IMR-90 (cell line): Measurements from ENCODE around the gene OR4D11.

Experiments used
- BHLHE40 ChIP-seq: fragments of 150-350 bp; IDR thresholded peaks from 2 replicates; pipeline ENCODE4 v1.6.1; 2016; ENCODE audit warnings: mild to moderate bottlenecking, low read depth, low read length
- MAFK ChIP-seq: IDR thresholded peaks from 2 replicates; pipeline ENCODE4 v1.6.1; 2012; ENCODE audit warnings: low read depth, low read length, improper control_type of control experiment
- NFE2L2 ChIP-seq: fragments of 150-350 bp; IDR thresholded peaks from 2 replicates; pipeline ENCODE4 v1.6.1; 2016; ENCODE audit warnings: low read depth, mild to moderate bottlenecking, low read length
- POLR2A ChIP-seq: IDR thresholded peaks from 2 replicates; pipeline ENCODE4 v1.6.1; 2012; ENCODE audit warnings: mild to moderate bottlenecking, low read depth, low read length
- RAD21 ChIP-seq: IDR thresholded peaks from 2 replicates; pipeline ENCODE4 v1.6.1; 2012; ENCODE audit warnings: low read length, improper control_type of control experiment
- RCOR1 ChIP-seq: IDR thresholded peaks from 2 replicates; pipeline ENCODE4 v1.6.1; 2012; ENCODE audit warnings: mild to moderate bottlenecking, low read length, improper control_type of control experiment; ENCODE audit not compliant: insufficient replicate concordance
- SMC3 ChIP-seq: fragments of 150-350 bp; IDR thresholded peaks from 2 replicates; pipeline ENCODE4 v1.6.1; 2016; ENCODE audit warnings: low read depth, mild to moderate bottlenecking, antibody characterized with exemption, low read length, moderate library complexity
- TF ChIP-seq, protein P1 (sequence below): conservative IDR thresholded peaks from 2 replicates; pipeline ENCODE4 v1.5.1; 2012; ENCODE audit warnings: mild to moderate bottlenecking, low read depth, low read length, improper control_type of control experiment
- TF ChIP-seq, protein P2 (sequence below): fragments of 150-350 bp; IDR thresholded peaks from 2 replicates; pipeline ENCODE4 v1.6.1; 2016; ENCODE audit warnings: low read depth, mild to moderate bottlenecking, low read length, moderate library complexity, borderline replicate concordance

DNA sequence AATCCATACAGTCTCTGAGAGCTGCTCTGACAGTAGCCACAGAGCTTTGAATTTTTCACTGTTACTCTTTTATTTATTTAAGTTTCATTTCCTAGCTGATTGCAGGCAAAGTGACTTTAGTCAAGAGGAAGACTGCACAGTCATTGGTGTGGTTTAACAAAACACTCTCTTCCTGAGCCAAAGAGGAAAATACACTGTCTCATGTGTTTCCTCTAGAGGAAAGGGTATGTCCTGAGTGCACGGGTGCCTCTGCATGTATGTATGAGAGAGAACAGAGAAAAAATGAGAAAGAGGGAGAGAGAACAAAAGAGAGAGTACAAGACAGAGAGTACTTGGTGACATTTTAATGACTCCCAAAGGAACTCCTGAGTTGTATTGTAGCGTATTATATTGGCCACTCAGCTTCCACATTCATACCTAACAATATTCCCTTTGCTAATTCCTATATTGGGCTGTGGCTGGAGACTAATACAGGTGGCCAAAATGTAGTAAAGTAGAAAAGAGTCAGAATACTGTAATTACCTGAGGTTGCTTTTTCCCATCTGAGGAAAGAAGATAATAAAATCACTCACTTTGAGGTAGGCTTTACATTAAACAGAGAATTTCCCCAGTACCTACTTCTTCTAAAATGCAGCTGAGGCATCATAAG, 7.7 kb downstream of the OR4D11 start, which contains the start of gene OR4D9:
- TF ChIP-seq, protein P1, sequence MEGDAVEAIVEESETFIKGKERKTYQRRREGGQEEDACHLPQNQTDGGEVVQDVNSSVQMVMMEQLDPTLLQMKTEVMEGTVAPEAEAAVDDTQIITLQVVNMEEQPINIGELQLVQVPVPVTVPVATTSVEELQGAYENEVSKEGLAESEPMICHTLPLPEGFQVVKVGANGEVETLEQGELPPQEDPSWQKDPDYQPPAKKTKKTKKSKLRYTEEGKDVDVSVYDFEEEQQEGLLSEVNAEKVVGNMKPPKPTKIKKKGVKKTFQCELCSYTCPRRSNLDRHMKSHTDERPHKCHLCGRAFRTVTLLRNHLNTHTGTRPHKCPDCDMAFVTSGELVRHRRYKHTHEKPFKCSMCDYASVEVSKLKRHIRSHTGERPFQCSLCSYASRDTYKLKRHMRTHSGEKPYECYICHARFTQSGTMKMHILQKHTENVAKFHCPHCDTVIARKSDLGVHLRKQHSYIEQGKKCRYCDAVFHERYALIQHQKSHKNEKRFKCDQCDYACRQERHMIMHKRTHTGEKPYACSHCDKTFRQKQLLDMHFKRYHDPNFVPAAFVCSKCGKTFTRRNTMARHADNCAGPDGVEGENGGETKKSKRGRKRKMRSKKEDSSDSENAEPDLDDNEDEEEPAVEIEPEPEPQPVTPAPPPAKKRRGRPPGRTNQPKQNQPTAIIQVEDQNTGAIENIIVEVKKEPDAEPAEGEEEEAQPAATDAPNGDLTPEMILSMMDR, result no peak
- TF ChIP-seq BHLHE40, result no peak
- TF ChIP-seq RAD21, result no peak
- TF ChIP-seq POLR2A, result no peak
- TF ChIP-seq, protein P2, sequence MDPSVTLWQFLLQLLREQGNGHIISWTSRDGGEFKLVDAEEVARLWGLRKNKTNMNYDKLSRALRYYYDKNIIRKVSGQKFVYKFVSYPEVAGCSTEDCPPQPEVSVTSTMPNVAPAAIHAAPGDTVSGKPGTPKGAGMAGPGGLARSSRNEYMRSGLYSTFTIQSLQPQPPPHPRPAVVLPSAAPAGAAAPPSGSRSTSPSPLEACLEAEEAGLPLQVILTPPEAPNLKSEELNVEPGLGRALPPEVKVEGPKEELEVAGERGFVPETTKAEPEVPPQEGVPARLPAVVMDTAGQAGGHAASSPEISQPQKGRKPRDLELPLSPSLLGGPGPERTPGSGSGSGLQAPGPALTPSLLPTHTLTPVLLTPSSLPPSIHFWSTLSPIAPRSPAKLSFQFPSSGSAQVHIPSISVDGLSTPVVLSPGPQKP, result no peak
- TF ChIP-seq SMC3, result no peak
- TF ChIP-seq NFE2L2, result no peak
- TF ChIP-seq RCOR1, result no peak
- TF ChIP-seq MAFK, result no peak
